Esophagus squamous epithelium (tissue), 5 donors: ENCODE results near the gene NEK7. TPM values are rescaled to one million over a fixed set of nuclear protein-coding genes. Genes with fewer than 3 reads are reported as not detected.

Experiments used
- DNase-seq: peaks from one replicate; lab custom pipeline; 2025; lab: John Stamatoyannopoulos, UW
- H3K27ac ChIP-seq, 4 donors: fragments of 200-600 bp; sonication (generic); one replicate each; pipeline ENCODE4 v1.5.1; 2016 to 2019; ENCODE audit warnings: mild to moderate bottlenecking in 1 of 4
- H3K27me3 ChIP-seq, 4 donors: fragments of 200-600 bp; sonication (generic); 1 replicate in 3 of 4; 2 replicates in 1 of 4; pipeline versions ENCODE4 v1.5.1 to v1.6.0; 2017 to 2021; ENCODE audit warnings: antibody characterized with exemption in 1 of 4
- H3K36me3 ChIP-seq, 3 donors: fragments of 200-600 bp; sonication (generic); one replicate each; pipeline ENCODE4 v1.5.1; 2016 to 2019
- H3K4me1 ChIP-seq, 3 donors: fragments of 200-600 bp; sonication (generic); one replicate each; pipeline ENCODE4 v1.5.1; 2017 to 2019
- H3K4me3 ChIP-seq, 4 donors: fragments of 200-600 bp; sonication (generic); 1 replicate in 3 of 4; 2 replicates in 1 of 4; pipeline ENCODE4 v1.5.1; 2016 to 2019; ENCODE audit warnings: mild to moderate bottlenecking in 2 of 4, moderate library complexity in 1 of 4
- H3K9me3 ChIP-seq, 3 donors: fragments of 200-600 bp; sonication (generic); one replicate each; pipeline ENCODE4 v1.5.1; 2016 to 2019
- POLR2A ChIP-seq, 4 donors: fragments of 450-650 bp; IDR thresholded peaks; one replicate each; pipeline ENCODE4 v1.6.1; 2017; ENCODE audit warnings: antibody characterized with exemption in 4 of 4, mild to moderate bottlenecking in 4 of 4, moderate library complexity in 3 of 4
- WGBS, 2 donors: methylation state at CpG; one replicate each; pipeline ENCODE4 v1.1.5; 2018; 5-methylcytosine and 5-hydroxymethylcytosine counted together
- intact Hi-C: fragments of 100-400 bp; cut with DNase I; formaldehyde crosslinking; loops from one replicate; pipeline ENCODE4 v1.15.0; 2022
- total RNA-seq, 4 donors: library from RNA; depleted of rRNA; stranded (reverse); fragments of >200 nt; gene quantifications; one replicate each; pipeline ENCODE4 v1.1.0, GENCODE V29; 2016
- TF ChIP-seq, protein P1 (sequence below), 6 experiments: fragments of 450-650 bp in 4 of 6; fragments of 200-600 bp in 2 of 6; sonication (generic) in 2 of 6; IDR thresholded peaks; one replicate each; pipeline ENCODE4 v1.5.1; 2016 to 2019; ENCODE audit warnings: antibody characterized with exemption in 6 of 6, mild to moderate bottlenecking in 4 of 6, moderate library complexity in 4 of 6
- donor health status: DM: yes; HTN: yes; CAD: no.

The NEK7 gene
- total RNA-seq, 4 donors from 2014 or later: 26.2 to 79.2 (median 52.4) TPM

GRCh38 chr1:198168227-198168626, 11.4 kb downstream of the NEK7 start:
- no peak for DNase-seq
- peaks cover 25 to 73% (median 57%) of the 10 kb centered on the region in 3 donors for H3K4me1 ChIP-seq

GRCh38 chr1:198169672-198170071, 12.9 kb downstream of the NEK7 start:
- H3K27ac ChIP-seq: peak overlapping the region in 2 of 4 donors; percentile 1 to 58

More at GRCh38 chr1:198168227-198168626, 11.4 kb downstream of the NEK7 start:
- Histone ChIP-seq H3K9me3 (no peaks in the 10 kb centered on the region), H3K36me3 (no peaks in the 10 kb centered on the region), H3K27ac (no peak overlapping the region), H3K4me3 (no peak overlapping the region), H3K27me3 (no peaks in the 10 kb centered on the region)
- intact Hi-C loops: no loop called here
- WGBS, 2 donors: 51 to 59% methylated on average over 3 of the region's 3 CpGs
- TF ChIP-seq, protein P1, sequence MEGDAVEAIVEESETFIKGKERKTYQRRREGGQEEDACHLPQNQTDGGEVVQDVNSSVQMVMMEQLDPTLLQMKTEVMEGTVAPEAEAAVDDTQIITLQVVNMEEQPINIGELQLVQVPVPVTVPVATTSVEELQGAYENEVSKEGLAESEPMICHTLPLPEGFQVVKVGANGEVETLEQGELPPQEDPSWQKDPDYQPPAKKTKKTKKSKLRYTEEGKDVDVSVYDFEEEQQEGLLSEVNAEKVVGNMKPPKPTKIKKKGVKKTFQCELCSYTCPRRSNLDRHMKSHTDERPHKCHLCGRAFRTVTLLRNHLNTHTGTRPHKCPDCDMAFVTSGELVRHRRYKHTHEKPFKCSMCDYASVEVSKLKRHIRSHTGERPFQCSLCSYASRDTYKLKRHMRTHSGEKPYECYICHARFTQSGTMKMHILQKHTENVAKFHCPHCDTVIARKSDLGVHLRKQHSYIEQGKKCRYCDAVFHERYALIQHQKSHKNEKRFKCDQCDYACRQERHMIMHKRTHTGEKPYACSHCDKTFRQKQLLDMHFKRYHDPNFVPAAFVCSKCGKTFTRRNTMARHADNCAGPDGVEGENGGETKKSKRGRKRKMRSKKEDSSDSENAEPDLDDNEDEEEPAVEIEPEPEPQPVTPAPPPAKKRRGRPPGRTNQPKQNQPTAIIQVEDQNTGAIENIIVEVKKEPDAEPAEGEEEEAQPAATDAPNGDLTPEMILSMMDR (IDR thresholded peaks at IDR 0.05): no peak
- TF ChIP-seq POLR2A (IDR thresholded peaks at IDR 0.05): no peak

DNA sequence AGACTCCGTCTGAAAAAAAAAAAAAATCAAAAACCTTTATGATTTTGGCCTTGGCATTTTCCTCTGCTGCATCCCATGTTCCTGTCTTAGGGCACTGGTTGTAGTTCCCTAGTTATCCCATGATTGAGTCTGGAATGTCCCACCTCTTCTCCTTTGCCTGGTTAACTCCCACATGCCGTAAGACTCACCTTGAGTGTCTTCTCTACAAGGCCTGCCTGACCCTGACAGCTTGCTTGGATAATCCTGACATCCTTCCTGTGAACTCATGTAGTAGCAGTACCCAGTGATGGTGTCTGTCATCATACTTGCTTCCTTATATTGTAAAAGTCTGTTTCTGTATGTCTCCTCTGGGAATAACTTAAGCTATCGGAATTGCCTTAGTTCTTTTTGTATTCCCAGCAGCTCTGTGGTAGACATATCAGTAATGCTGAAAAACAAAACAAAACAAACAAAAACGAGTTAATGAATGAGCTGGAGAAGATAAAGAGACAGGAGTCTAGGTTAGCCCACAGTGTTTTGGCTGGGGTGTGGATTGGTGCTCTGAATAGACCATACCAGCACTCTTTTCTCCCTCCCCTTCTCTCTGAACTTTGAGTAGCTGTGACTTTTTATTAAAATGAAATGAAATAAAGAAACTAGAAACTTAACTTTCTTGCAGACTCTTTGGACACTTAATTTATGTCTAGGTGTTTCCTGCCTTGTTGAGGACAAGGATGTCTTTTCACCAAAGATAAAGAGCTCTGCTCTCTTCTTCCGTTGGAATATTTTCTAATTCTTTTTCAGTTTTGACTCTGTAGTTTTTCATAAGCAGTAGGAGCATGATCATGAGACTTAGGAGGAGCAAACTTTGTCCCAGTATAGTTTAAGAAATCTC, 15.1 kb downstream of the NEK7 start:
- no peaks in the 10 kb centered on the region for H3K36me3 ChIP-seq
- no peak overlapping the region for H3K27ac ChIP-seq
- intact Hi-C loops: no loop called here
- no peaks in the 10 kb centered on the region for H3K9me3 ChIP-seq
- 54 to 64% methylated on average over 5 of the region's 5 CpGs for WGBS, 2 donors
- TF ChIP-seq, protein P1 (IDR thresholded peaks at IDR 0.05): no peak
- no peak for TF ChIP-seq POLR2A (IDR thresholded peaks at IDR 0.05)
- DNase-seq: no peak
- no peaks in the 10 kb centered on the region for H3K27me3 ChIP-seq
- no peak overlapping the region for H3K4me3 ChIP-seq
- H3K4me1 ChIP-seq: peaks cover 11 to 86% (median 68%) of the 10 kb centered on the region in 3 donors

More at GRCh38 chr1:198169672-198170071, 12.9 kb downstream of the NEK7 start:
- H3K9me3 ChIP-seq: no peaks in the 10 kb centered on the region
- no peaks in the 10 kb centered on the region for H3K27me3 ChIP-seq
- peaks cover 25 to 82% (median 62%) of the 10 kb centered on the region in 3 donors for H3K4me1 ChIP-seq
- WGBS, 2 donors: 29 to 30% methylated on average over 2 of the region's 2 CpGs
- H3K4me3 ChIP-seq: no peak overlapping the region
- DNase-seq: no peak
- intact Hi-C loops: no loop called here
- TF ChIP-seq, protein P1 (IDR thresholded peaks at IDR 0.05): no peak
- no peak for TF ChIP-seq POLR2A (IDR thresholded peaks at IDR 0.05)
- H3K36me3 ChIP-seq: no peaks in the 10 kb centered on the region

- Histone ChIP-seq H3K4me1 (peaks cover 4 to 77% (median 49%) of the 10 kb centered on the region in 3 donors), H3K36me3 (no peaks in the 10 kb centered on the region), H3K27me3 (no peaks in the 10 kb centered on the region), H3K27ac (no peak overlapping the region), H3K4me3 (no peak overlapping the region), H3K9me3 (no peaks in the 10 kb centered on the region)
- intact Hi-C loops: no loop called here
- DNase-seq: no peak
- TF ChIP-seq POLR2A (IDR thresholded peaks at IDR 0.05): no peak
- TF ChIP-seq, protein P1 (IDR thresholded peaks at IDR 0.05): no peak
Observed at GRCh38 chr1:198173832-198174231, 17.0 kb downstream of the NEK7 start.

DNA sequence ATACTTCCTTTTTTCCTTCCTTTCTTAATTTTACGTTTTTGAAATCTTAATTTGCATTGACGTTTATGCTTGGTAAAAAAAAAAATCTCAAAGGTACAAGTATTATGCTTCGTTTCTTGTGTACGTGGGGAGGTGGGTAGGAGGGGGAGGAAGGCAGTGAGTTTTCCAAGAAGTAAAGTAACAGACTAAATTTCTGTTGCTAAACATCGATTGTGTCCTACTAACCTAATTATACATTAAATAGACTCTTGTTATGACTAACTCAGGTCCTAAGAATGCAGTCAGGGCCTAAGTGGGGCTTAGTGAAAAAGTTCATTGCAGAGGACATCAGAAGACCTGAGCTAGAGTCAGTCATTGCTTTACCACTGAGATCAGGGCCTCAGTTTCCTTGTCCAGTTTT, 17.5 kb downstream of the NEK7 start:
- no peak for TF ChIP-seq POLR2A (IDR thresholded peaks at IDR 0.05)
- TF ChIP-seq, protein P1 (IDR thresholded peaks at IDR 0.05): no peak
- H3K36me3 ChIP-seq: no peaks in the 10 kb centered on the region
- H3K4me3 ChIP-seq: no peak overlapping the region
- no peak overlapping the region for H3K27ac ChIP-seq
- WGBS, 2 donors: 42% methylated on average over 5 of the region's 5 CpGs
- intact Hi-C loops: no loop called here
- no peaks in the 10 kb centered on the region for H3K9me3 ChIP-seq
- no peak for DNase-seq
- H3K27me3 ChIP-seq: no peaks in the 10 kb centered on the region
- peaks cover 3 to 73% (median 44%) of the 10 kb centered on the region in 3 donors for H3K4me1 ChIP-seq
